HT1080 (cell line): ENCODE results near the gene RBM15. TPM values are rescaled to one million over a fixed set of nuclear protein-coding genes. Genes with fewer than 3 reads are reported as not detected.

ENCODE experiments used
- DNase-seq: peaks from one replicate; pipeline ENCODE4 v3.0.0-alpha.2; 2015; ENCODE audit warnings: low read depth
- total RNA-seq: library from RNA; depleted of rRNA; stranded (reverse); fragments of >200 nt; shearing (Covaris generic); gene quantifications from 2 replicates; pipeline ENCODE4 v1.2.3, GENCODE V29; 2014

RBM15 gene
- total RNA-seq, 1 experiment from 2014 or later: 33.6 TPM

GRCh38 chr1:110320168-110320518 lies 19.0 kb upstream of the RBM15 start:
- DNase-seq: no peak

- DNase-seq: no peak
Observed at GRCh38 chr1:110321045-110321444, 18.1 kb upstream of the RBM15 start.

DNA sequence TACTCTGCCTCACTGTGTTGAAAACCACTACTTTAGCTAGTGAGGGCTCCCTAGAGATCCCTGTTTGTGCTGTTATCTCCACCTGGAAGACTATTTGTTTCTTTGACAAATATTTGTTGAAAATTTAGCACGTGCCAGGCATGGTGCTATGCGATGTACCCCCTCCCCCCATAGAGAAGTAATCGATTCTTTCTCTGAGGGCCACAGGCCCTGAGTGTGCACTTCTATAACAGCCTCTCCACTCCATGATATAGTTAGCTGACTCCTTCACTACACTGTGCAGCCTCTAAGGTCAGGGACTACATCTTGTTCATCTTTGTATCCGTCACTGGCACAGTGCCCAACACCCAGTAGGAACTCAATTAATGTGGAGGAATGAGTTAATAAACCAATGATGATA lies 17.3 kb upstream of the RBM15 start:
- no peak for DNase-seq

DNA sequence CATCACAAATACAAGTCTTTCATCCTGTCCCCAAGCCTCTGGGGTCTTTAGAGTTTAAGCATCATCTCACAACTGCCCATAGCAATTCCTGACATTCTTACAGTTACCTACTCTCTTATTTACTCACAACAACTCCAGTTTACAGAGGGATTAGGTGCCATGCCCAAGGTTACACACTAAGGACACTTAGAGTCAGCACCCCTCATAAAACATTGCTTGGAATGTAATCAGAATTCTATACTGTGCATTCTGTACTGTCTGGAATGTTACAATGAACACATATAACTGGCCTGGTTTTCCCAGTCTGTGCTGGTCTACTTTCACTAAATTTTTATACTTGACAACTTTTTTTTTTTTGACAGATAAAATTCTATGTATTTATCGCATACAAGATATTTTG lies 14.5 kb upstream of the RBM15 start:
- DNase-seq: no peak

GRCh38 chr1:110326826-110327225 lies 12.4 kb upstream of the RBM15 start:
- no peak for DNase-seq

DNA sequence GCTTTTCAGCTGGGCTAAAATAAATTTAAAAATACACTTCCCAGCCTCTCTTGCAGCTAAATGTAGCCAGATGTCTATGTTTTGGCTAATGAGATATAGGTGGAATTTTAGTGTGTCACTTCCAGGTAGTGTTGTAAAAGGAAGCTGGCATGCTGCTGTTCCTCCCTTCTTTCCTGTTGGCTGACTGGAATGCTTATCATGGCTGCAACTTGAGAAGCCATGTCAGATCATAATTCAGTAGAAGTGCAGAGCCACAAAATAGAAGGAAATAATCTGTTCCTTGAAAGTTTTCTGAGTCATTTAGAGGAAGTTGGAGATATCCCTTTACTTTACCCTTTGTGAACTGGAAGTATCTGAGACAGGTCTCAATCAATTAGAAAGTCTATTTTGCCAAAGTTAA lies 10.9 kb upstream of the RBM15 start:
- peak; percentile 63 for DNase-seq

DNA sequence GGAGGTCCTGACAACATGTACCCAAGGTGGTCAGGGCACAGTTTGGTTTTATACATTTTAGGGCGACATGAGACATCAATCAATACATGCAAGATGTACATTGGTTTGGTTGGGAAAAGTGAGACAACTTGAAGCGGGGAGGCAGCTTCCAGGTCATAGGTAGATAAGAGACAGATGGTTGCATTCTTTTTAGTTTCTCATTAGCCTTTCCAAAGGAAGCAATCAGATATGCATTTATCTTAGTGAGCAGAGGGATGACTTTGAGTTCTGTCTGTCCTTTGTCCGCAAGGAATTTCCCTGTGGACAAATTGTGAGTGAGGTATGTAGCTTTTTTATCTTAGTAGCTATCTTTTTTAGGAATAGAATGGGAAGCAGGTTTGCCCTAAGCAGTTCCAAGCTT lies 10.5 kb upstream of the RBM15 start:
- DNase-seq: no peak

- no peak for DNase-seq
Observed at GRCh38 chr1:110335265-110335664, 3.9 kb upstream of the RBM15 start.

DNA sequence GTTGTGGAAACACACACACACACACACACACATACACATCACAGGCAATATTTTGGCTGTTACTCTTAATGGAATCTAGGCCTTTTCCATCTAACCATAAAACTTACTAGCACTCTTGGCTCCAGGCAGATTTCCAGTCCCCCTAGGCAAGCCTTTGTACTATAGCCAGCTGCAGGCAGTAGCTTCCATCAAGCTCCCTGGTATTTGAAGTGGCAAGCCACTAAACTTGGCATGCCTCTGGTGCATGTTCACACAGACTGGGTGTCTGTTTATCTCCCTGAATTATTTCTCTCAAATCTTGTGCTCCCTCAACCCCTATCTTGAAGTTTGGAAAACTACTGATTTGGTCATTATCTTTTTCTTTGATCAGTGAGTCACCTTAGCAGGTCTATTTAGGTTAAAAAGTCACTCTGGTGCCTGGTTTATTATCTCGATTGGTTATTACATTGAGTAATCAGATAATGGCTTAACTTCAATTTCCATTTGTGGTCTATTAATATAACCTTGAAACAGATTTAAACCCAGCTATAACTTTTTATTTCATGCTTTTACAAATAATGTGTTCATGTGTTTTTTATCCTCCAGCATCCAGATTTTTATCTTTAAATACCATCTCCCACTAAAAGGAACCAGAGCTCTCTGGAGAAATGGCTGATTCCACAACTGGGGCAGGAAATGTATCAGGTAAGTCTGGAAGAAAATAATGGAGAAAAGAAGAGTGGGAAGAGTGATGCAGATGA lies 2.7 kb upstream of the RBM15 start:
- DNase-seq: no peak

DNA sequence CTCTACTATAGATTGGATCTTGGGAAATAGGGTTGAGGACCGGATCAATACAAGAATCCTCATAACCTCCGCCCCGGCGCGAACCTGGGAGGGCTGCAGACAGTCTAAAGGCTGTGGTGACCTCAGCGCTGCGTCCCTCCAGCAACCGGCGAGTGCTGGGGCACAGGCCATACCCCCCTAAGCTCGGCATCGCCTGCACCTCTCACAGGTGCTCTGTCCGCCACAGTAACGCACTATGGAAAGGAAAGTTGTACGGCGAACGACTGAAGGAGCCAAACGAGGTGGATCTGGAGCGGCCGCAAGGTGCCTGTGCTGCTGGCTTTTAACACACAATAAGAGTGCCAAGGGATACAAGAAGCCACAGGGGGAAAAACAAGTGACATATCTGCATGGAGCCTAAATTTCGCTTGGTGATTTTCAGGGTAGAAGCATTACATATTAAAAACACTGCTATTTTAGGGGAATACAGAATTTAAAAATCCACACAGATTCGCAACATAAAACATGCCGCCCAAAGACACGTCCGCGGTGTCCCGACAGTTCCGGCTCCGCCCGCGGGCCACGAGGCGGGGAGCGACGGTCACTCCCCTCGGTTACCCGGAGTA lies 1.4 kb upstream of the RBM15 start:
- no peak for DNase-seq

DNA sequence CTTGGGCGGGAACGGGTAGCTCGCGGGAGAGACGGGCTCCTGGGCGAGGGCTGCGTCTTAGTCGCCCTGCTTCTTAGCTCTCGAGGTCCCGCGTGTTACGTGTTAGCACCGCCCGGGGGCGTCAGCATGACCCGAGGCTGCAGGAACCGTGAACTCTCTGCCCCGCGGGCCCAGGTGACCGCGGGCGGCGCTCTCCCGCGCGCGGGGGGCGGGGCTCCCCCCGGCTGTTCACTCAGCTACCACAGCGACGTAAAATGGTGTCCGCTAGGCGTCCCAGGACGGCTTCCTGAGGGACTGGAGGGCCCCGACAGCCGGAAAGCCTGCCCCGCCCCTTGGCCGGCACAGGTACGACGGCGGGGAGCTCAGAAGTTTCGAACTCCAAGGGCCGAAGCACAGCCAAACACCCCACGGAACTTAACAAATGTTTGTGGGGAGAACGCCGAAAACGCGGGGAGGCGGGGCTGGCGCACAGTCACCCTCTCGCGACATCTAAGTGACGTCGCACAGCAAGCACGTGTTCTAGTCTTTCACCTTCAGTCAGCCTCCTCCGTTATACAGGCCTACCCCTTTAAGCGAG lies 780 bp upstream of the RBM15 start:
- DNase-seq: no peak

DNA sequence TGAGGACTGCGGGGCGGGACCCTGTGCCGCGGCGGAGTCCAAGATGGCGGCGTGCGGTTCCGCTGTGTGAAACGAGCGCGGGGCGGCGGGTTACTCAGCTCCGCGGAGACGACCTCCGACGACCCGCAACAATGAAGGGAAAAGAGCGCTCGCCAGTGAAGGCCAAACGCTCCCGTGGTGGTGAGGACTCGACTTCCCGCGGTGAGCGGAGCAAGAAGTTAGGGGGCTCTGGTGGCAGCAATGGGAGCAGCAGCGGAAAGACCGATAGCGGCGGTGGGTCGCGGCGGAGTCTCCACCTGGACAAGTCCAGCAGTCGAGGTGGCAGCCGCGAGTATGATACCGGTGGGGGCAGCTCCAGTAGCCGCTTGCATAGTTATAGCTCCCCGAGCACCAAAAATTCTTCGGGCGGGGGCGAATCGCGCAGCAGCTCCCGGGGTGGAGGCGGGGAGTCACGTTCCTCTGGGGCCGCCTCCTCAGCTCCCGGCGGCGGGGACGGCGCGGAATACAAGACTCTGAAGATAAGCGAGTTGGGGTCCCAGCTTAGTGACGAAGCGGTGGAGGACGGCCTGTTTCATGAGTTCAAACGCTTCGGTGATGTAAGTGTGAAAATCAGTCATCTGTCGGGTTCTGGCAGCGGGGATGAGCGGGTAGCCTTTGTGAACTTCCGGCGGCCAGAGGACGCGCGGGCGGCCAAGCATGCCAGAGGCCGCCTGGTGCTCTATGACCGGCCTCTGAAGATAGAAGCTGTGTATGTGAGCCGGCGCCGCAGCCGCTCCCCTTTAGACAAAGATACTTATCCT lies 430 bp downstream of the RBM15 start:
- DNase-seq: peak; percentile 47

DNA sequence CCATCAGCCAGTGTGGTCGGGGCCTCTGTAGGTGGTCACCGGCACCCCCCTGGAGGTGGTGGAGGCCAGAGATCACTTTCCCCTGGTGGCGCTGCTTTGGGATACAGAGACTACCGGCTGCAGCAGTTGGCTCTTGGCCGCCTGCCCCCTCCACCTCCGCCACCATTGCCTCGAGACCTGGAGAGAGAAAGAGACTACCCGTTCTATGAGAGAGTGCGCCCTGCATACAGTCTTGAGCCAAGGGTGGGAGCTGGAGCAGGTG lies 961 bp downstream of the RBM15 start:
- no peak for DNase-seq

DNA sequence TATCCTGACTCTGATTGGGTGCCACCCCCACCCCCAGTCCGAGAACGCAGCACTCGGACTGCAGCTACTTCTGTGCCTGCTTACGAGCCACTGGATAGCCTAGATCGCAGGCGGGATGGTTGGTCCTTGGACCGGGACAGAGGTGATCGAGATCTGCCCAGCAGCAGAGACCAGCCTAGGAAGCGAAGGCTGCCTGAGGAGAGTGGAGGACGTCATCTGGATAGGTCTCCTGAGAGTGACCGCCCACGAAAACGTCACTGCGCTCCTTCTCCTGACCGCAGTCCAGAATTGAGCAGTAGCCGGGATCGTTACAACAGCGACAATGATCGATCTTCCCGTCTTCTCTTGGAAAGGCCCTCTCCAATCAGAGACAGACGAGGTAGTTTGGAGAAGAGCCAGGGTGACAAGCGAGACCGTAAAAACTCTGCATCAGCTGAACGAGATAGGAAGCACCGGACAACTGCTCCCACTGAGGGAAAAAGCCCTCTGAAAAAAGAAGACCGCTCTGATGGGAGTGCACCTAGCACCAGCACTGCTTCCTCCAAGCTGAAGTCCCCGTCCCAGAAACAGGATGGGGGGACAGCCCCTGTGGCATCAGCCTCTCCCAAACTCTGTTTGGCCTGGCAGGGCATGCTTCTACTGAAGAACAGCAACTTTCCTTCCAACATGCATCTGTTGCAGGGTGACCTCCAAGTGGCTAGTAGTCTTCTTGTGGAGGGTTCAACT lies 2.1 kb downstream of the RBM15 start:
- no peak for DNase-seq

- DNase-seq: no peak
Observed at GRCh38 chr1:110341872-110342331, 2.7 kb downstream of the RBM15 start.

DNA sequence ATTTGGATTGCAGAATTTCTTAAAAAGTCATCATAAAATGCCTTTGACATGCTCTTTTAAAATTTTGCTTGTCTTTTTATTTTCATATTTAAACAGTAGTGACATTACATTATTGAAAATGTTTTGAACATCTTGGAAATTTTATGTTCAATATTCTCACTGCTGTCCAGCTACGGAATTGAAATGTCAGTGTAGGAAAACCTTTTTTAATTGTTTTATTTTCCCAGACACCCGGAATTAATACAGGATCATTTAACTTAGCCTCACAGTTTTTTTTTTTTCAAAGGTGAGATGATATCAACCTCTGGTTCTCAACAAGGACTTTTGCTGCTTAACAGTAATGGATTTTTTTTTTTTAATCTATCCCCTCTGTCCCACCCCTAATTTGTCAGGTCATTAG lies 4.1 kb downstream of the RBM15 start:
- no peak for DNase-seq

DNA sequence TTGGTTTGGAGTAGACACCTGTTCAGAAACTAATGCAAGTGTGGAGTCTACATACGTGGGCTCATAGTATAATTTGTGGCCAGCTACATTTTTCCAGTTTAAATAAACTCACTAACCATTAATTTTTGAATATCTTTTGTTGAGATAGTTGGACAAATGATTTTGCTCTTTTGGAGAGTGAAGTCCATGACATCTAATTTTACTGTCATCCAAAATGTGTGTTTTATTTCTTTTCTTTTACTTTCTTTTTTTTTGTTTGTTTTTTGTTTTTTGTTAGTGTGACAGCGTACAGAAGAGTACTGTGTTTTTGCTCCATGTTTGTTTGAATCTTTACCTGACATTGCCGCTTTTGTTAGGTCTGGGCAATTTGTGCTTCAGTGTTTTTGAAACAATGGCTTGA lies 5.0 kb downstream of the RBM15 start:
- DNase-seq: no peak

- DNase-seq: no peak
Observed at GRCh38 chr1:110345480-110345879, 6.3 kb downstream of the RBM15 start.

DNA sequence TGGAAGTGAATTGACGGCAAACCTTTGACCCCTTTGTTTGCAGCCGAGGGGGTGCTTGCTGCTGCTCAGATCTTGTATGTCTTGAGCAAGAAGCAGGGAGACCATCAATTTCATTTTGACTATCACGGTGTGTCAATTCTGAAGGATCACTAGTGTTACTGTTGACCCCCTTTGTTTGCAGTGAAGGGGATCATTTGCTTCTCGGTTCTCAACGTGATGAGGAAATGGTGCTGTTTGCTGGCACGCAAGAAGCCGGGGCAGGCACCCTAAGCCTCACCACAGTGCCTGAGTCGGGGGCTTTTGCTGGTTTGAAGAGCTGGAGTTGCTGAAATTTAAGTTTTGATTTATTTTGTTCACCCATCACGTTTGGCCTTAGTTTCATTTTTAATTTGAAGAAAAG lies 7.5 kb downstream of the RBM15 start:
- DNase-seq: no peak

- DNase-seq: no peak
Observed at GRCh38 chr1:110347182-110347893, 8.2 kb downstream of the RBM15 start.

GRCh38 chr1:110348050-110348449 lies 8.9 kb downstream of the RBM15 start:
- DNase-seq: no peak
